Chondrocyte (in vitro differentiated cells): ENCODE measurements around the gene KLF11. TPM values are rescaled to one million over a fixed set of nuclear protein-coding genes. Genes with fewer than 3 reads are reported as not detected.

Source experiments
- DNase-seq: peaks from one replicate; pipeline ENCODE4 v3.0.0; 2021; ENCODE audit warnings: mixed read lengths, low spot score
- H3K27ac Mint-ChIP-seq: one replicate; pipeline ENCODE4 v1.8.0; 2021; ENCODE audit warnings: mild to moderate bottlenecking, moderate library complexity, mixed read lengths; ENCODE audit not compliant: unreplicated experiment
- H3K27me3 Mint-ChIP-seq: 2 replicates; pipeline ENCODE4 v1.8.0; 2021; ENCODE audit warnings: low read depth, mixed read lengths
- H3K36me3 Mint-ChIP-seq: 2 replicates; pipeline ENCODE4 v1.8.0; 2021; ENCODE audit warnings: low read depth, mixed read lengths
- H3K4me1 Mint-ChIP-seq: 2 replicates; pipeline ENCODE4 v1.8.0; 2021; ENCODE audit warnings: low read depth, mild to moderate bottlenecking, mixed read lengths
- H3K4me3 Mint-ChIP-seq: one replicate; pipeline ENCODE4 v1.8.0; 2021; ENCODE audit warnings: mild to moderate bottlenecking, moderate library complexity, mixed read lengths; ENCODE audit not compliant: unreplicated experiment
- H3K9me3 Mint-ChIP-seq: 2 replicates; pipeline ENCODE4 v1.8.0; 2021; ENCODE audit warnings: low read depth, mixed read lengths
- CTCF ChIP-seq: fragments of 200-600 bp; sonication (generic); IDR thresholded peaks from 2 replicates; pipeline ENCODE4 v1.5.0; 2021; ENCODE audit warnings: antibody characterized with exemption, mild to moderate bottlenecking, moderate library complexity
- long read RNA-seq: library from polyadenylated mRNA; stranded (forward); transcript quantifications from one replicate; pipeline ENCODE4 v2.0.0, GENCODE V29; 2021
- total RNA-seq: library from RNA; stranded (reverse); gene quantifications from 3 replicates; pipeline ENCODE4 v1.2.1, GENCODE V29; 2021

Gene KLF11
- total RNA-seq, result 10.7 to 16.2 TPM (median 15.2 TPM) in 3 replicates
- long read RNA-seq, full-length matches to known transcripts, result 37 of 47 reads
- long read RNA-seq, partial matches to known transcripts, result 10 of 47 reads
- long read RNA-seq, other reads (novel, unspliced or antisense), result 0 of 47 reads

- H3K4me1 Mint-ChIP-seq, result peaks cover 28% of the 10 kb centered on the region
- no peak for TF ChIP-seq CTCF
- H3K36me3 Mint-ChIP-seq, result peaks cover 6% of the 10 kb centered on the region
- peak within 1 kb of the TSS; percentile 96 for H3K27ac Mint-ChIP-seq
- peak within 1 kb of the TSS; percentile 83 for H3K4me3 Mint-ChIP-seq
- H3K27me3 Mint-ChIP-seq, result no peaks in the 10 kb centered on the region
- peak; percentile 93 for DNase-seq
- H3K9me3 Mint-ChIP-seq, result no peaks in the 10 kb centered on the region
These were observed at the start of gene KLF11 for GRCh38 chr2:10043256-10043905. KLF11 (plus strand) TSS chr2:10043550; CDS start chr2:10043717, 167 bp downstream.

GRCh38 chr2:9994462-9994861 is 48.9 kb upstream of the KLF11 start:
- Mint-ChIP-seq H3K27ac (no peak overlapping the region), H3K9me3 (no peaks in the 10 kb centered on the region), H3K36me3 (no peaks in the 10 kb centered on the region), H3K4me1 (peaks cover 21% of the 10 kb centered on the region), H3K27me3 (peaks cover 1% of the 10 kb centered on the region), H3K4me3 (no peak overlapping the region)
- TF ChIP-seq CTCF, result no peak
- DNase-seq, result no peak

GRCh38 chr2:9995059-9995458 is 48.3 kb upstream of the KLF11 start:
- H3K27ac Mint-ChIP-seq, result no peak overlapping the region
- no peaks in the 10 kb centered on the region for H3K36me3 Mint-ChIP-seq
- TF ChIP-seq CTCF, result no peak
- DNase-seq, result no peak
- H3K4me1 Mint-ChIP-seq, result peaks cover 21% of the 10 kb centered on the region
- no peaks in the 10 kb centered on the region for H3K9me3 Mint-ChIP-seq
- peaks cover 1% of the 10 kb centered on the region for H3K27me3 Mint-ChIP-seq
- H3K4me3 Mint-ChIP-seq, result no peak overlapping the region

- Mint-ChIP-seq H3K36me3 (no peaks in the 10 kb centered on the region), H3K27me3 (peaks cover 1% of the 10 kb centered on the region), H3K4me1 (peaks cover 10% of the 10 kb centered on the region), H3K4me3 (no peak overlapping the region), H3K9me3 (no peaks in the 10 kb centered on the region), H3K27ac (no peak overlapping the region)
- no peak for DNase-seq
- TF ChIP-seq CTCF, result no peak
These were observed 47.0 kb upstream of the KLF11 start for GRCh38 chr2:9996321-9996720.

- TF ChIP-seq CTCF, result no peak
- DNase-seq, result no peak
- Mint-ChIP-seq H3K27me3 (peaks cover 1% of the 10 kb centered on the region), H3K36me3 (no peaks in the 10 kb centered on the region), H3K4me3 (no peak overlapping the region), H3K4me1 (no peaks in the 10 kb centered on the region), H3K9me3 (no peaks in the 10 kb centered on the region), H3K27ac (no peak overlapping the region)
These were observed 45.4 kb upstream of the KLF11 start for GRCh38 chr2:9997936-9998335.
